Measurements from ENCODE around the gene ZNF768. TPM values are rescaled to one million over a fixed set of nuclear protein-coding genes. Genes with fewer than 3 reads are reported as not detected.

The ZNF768 gene
- total and polyA plus RNA-seq, 2 of the 13 experiments (the other 11 are each of a cell fraction or from before 2014, with no cell fraction given): 26.7 to 34.4 TPM

GRCh38 chr16:30539000-30539964, 12.9 kb upstream of the ZNF768 start (continued):
- no peak for TF ChIP-seq ZNF567 (CRISPR knock-in tag; IDR thresholded peaks at IDR 0.05; ENCODE audit: borderline replicate concordance)
- 0 out of 2 replicates have a peak, but pooled peaks have one; percentile 18 for TF ChIP-seq PAXIP1 (CRISPR knock-in tag; conservative IDR thresholded peaks at IDR 0.05)
- TF ChIP-seq ZNF607 (CRISPR knock-in tag; IDR thresholded peaks at IDR 0.05; ENCODE audit: borderline replicate concordance): peak; percentile 74; the same call in 1 of the 2 replicates
- TF ChIP-seq MTERF4 (CRISPR knock-in tag; IDR thresholded peaks at IDR 0.05): 0 out of 2 replicates have a peak, but pooled peaks have one; percentile 20
- no peak for TF ChIP-seq FOXM1 (CRISPR knock-in tag; IDR thresholded peaks at IDR 0.05)
- 0 out of 2 replicates have a peak, but pooled peaks have one; percentile 14 for TF ChIP-seq ZNF414 (CRISPR knock-in tag; IDR thresholded peaks at IDR 0.05)
- TF ChIP-seq TBX2 (CRISPR knock-in tag; IDR thresholded peaks at IDR 0.05; ENCODE audit: borderline replicate concordance): peak; percentile 71
- TF ChIP-seq MAZ (IDR thresholded peaks at IDR 0.05; ENCODE audit: borderline replicate concordance, low read depth, low read length): no peak
- 0 out of 2 replicates have a peak, but pooled peaks have one; percentile 30 for TF ChIP-seq MAZ (CRISPR knock-in tag; IDR thresholded peaks at IDR 0.05; ENCODE audit: low read depth)
- peak; percentile 9; the same call in 1 of the 2 replicates for TF ChIP-seq FOXP4 (CRISPR knock-in tag; IDR thresholded peaks at IDR 0.05)
- peak; percentile 55; the same call in 1 of the 2 replicates for TF ChIP-seq SPEN (CRISPR knock-in tag; IDR thresholded peaks at IDR 0.05; ENCODE audit: low read depth)
- TF ChIP-seq ZNF276 (CRISPR knock-in tag; IDR thresholded peaks at IDR 0.05; ENCODE audit: low read depth): 0 out of 2 replicates have a peak, but pooled peaks have one; percentile 35
- 0 out of 2 replicates have a peak, but pooled peaks have one; percentile 52 for TF ChIP-seq ZSCAN5A (CRISPR knock-in tag; IDR thresholded peaks at IDR 0.05; ENCODE audit: borderline replicate concordance)
- no peak for TF ChIP-seq LCORL (IDR thresholded peaks at IDR 0.05)
- 0 out of 2 replicates have a peak, but pooled peaks have one; percentile 28 for TF ChIP-seq LCORL (CRISPR knock-in tag; IDR thresholded peaks at IDR 0.05)

Data from HepG2 (cell line).